ENCODE measurements around the gene DNAJA4.

The DNAJA4 gene

GRCh38 chr15:78304216-78305066, 40.1 kb downstream of the DNAJA4 start:
- no peak overlapping the region for H3K4me3 ChIP-seq (ENCODE audit: low read length)
- DNase-seq (ENCODE audit: low read depth) = no peak
- TF ChIP-seq CTCF (conservative IDR thresholded peaks at IDR 0.05; ENCODE audit: low read length) = no peak

- DNase-seq (ENCODE audit: low read depth) = peak; percentile 71
- no peak for TF ChIP-seq CTCF (conservative IDR thresholded peaks at IDR 0.05; ENCODE audit: low read length)
- no peak overlapping the region for H3K4me3 ChIP-seq (ENCODE audit: low read length)
These were observed 41.9 kb downstream of the DNAJA4 start for GRCh38 chr15:78306176-78306774.

GRCh38 chr15:78307976-78308375, 43.6 kb downstream of the DNAJA4 start:
- DNase-seq (ENCODE audit: low read depth) = no peak
- no peak for TF ChIP-seq CTCF (conservative IDR thresholded peaks at IDR 0.05; ENCODE audit: low read length)
- H3K4me3 ChIP-seq (ENCODE audit: low read length) = no peak overlapping the region

GRCh38 chr15:78308422-78309032, 44.2 kb downstream of the DNAJA4 start:
- TF ChIP-seq CTCF (conservative IDR thresholded peaks at IDR 0.05; ENCODE audit: low read length) = peak; percentile 98
- DNase-seq (ENCODE audit: low read depth) = peak; percentile 58

GRCh38 chr15:78311292-78311691, 46.9 kb downstream of the DNAJA4 start:
- no peak for DNase-seq (ENCODE audit: low read depth)
- no peak overlapping the region for H3K4me3 ChIP-seq (ENCODE audit: low read length)
- TF ChIP-seq CTCF (conservative IDR thresholded peaks at IDR 0.05; ENCODE audit: low read length) = no peak

More at GRCh38 chr15:78308422-78309032, 44.2 kb downstream of the DNAJA4 start:
- no peak overlapping the region for H3K4me3 ChIP-seq (ENCODE audit: low read length)

- no peak overlapping the region for H3K4me3 ChIP-seq (ENCODE audit: low read length)
- no peak for DNase-seq (ENCODE audit: low read depth)
- no peak for TF ChIP-seq CTCF (conservative IDR thresholded peaks at IDR 0.05; ENCODE audit: low read length)
These were observed 48.2 kb downstream of the DNAJA4 start for GRCh38 chr15:78312536-78312935.
